Tibial nerve (tissue), 4 donors: Measurements from ENCODE around the gene MYRF. TPM values are rescaled to one million over a fixed set of nuclear protein-coding genes. Genes with fewer than 3 reads are reported as not detected.

Experiments
- DNase-seq, 2 donors: peaks; one replicate each; pipeline ENCODE4 v3.0.0-alpha.2; 2019; ENCODE audit warnings: low spot score in 2 of 2
- H3K27ac ChIP-seq, 4 donors: fragments of 200-600 bp; sonication (generic) in 3 of 4; one replicate each; pipeline ENCODE4 v1.5.1; 2017 to 2019; ENCODE audit warnings: mild to moderate bottlenecking in 1 of 4
- H3K27me3 ChIP-seq, 2 donors: fragments of 200-600 bp; sonication (generic) in 1 of 2; one replicate each; pipeline versions ENCODE4 v1.5.1 to v1.6.0; 2017 to 2019
- H3K36me3 ChIP-seq, 3 donors: fragments of 200-600 bp; sonication (generic); one replicate each; pipeline ENCODE4 v1.5.1; 2018 to 2019
- H3K4me1 ChIP-seq, 4 donors: fragments of 200-600 bp; sonication (generic) in 3 of 4; one replicate each; pipeline ENCODE4 v1.5.1; 2017 to 2019
- H3K4me3 ChIP-seq, 4 donors: fragments of 200-600 bp; sonication (generic) in 3 of 4; one replicate each; pipeline ENCODE4 v1.5.1; 2017 to 2019; ENCODE audit warnings: mild to moderate bottlenecking in 1 of 4, moderate library complexity in 1 of 4
- H3K9me3 ChIP-seq, 4 donors: fragments of 200-600 bp; sonication (generic) in 3 of 4; one replicate each; pipeline ENCODE4 v1.5.1; 2017 to 2019
- CTCF ChIP-seq, 5 experiments: fragments of 200-600 bp in 3 of 5; fragments of 450-650 bp in 2 of 5; sonication (generic) in 3 of 5; IDR thresholded peaks; one replicate each; pipeline ENCODE4 v1.5.1; 2016 to 2019; ENCODE audit warnings: antibody characterized with exemption in 5 of 5, mild to moderate bottlenecking in 3 of 5, moderate library complexity in 2 of 5
- EP300 ChIP-seq, 2 donors: sonication (generic); formaldehyde crosslinking; IDR thresholded peaks; one replicate each; pipeline ENCODE4 v1.6.1; 2017; ENCODE audit warnings: antibody characterized with exemption in 2 of 2, mild to moderate bottlenecking in 1 of 2
- POLR2A ChIP-seq, 2 donors: fragments of 450-650 bp; IDR thresholded peaks; one replicate each; pipeline ENCODE4 v1.6.1; 2017; ENCODE audit warnings: antibody characterized with exemption in 2 of 2, mild to moderate bottlenecking in 2 of 2, moderate library complexity in 2 of 2
- WGBS, 2 donors: methylation state at CpG; one replicate each; pipeline ENCODE4 v1.1.5; 2018; 5-methylcytosine and 5-hydroxymethylcytosine counted together
- total RNA-seq, 4 donors: library from RNA; depleted of rRNA; stranded (reverse); fragments of >200 nt; gene quantifications; one replicate each; pipeline ENCODE4 v1.1.0, GENCODE V29; 2016

The MYRF gene
- total RNA-seq, 4 donors from 2014 or later = 1.0 to 7.5 (median 2.1) TPM

DNA sequence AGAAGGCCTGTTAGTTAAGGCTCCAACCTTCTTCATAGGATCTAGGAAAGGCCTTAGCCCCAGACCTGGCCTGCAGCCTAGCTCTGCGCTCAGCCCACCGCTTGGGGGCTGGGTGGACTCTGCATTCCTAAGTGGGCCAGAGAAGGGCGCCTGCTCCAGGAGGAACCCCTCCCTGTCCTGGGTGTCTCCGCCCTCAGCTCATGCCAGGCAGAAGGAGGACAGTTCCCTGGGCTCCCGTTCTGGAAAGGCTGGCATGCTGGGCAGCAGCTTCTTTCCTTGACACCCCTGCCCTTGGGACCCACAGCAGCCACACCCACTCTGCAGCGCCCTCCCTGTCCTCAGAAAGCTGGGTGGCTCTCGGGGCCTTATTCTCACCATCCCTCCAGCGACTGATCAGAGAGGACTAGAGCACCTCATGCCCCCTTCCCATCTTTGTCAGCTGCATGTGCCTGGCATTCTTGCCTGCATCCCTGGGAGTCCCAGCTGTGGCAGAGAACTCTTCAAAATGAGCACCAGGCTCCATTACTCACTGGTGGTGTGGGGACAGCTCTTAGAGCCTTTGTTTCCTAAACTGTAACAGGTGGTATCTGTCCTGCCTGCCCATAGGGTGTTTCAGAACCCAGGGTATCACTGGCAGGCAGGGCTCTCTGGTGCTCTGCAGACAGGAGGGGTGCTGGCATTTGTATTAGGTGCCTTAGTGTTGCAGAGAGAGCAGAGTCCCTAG lies 20.3 kb upstream of the MYRF start:
- no peak for DNase-seq
- Histone ChIP-seq H3K4me3 (no peak overlapping the region), H3K4me1 (peaks cover 0 to 27% (median 5%) of the 10 kb centered on the region in 4 donors), H3K27ac (peak overlapping the region in 3 of 4 donors; percentile 34 to 76 (median 60)), H3K27me3 (no peaks in the 10 kb centered on the region), H3K36me3 (peaks cover 0 to 77% (median 0%) of the 10 kb centered on the region in 3 donors), H3K9me3 (no peaks in the 10 kb centered on the region)
- TF ChIP-seq CTCF (IDR thresholded peaks at IDR 0.05) (no peak), POLR2A (IDR thresholded peaks at IDR 0.05) (no peak), EP300 (IDR thresholded peaks at IDR 0.05) (no peak)
- WGBS, 2 donors = 52 to 67% methylated on average over 8 of the region's 8 CpGs

DNA sequence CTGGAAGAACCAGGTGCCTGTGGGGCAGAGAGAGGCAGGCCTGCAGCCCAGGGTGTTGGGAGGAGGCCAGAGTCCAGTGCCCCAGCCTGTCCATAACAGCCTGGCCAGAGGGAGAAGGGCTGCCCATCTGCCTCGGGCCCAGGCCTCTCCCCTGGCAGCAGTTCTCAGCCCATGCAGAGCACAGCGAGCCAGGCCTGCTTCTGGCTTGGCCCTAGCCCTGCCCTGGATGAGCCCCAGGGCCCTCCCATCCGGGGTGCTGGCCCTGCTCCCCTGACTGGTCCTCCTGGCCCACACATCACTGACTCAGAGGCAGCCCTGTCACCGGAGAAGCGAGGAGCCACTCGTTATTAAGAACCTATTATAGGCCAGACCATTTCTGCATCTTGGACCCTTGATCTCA lies 19.7 kb upstream of the MYRF start:
- H3K9me3 ChIP-seq = no peaks in the 10 kb centered on the region
- H3K27ac ChIP-seq = peak overlapping the region; percentile 34 to 76 (median 49)
- no peaks in the 10 kb centered on the region for H3K27me3 ChIP-seq
- H3K4me1 ChIP-seq = peaks cover 0 to 27% (median 5%) of the 10 kb centered on the region in 4 donors
- H3K4me3 ChIP-seq = no peak overlapping the region
- TF ChIP-seq POLR2A (IDR thresholded peaks at IDR 0.05) (no peak), CTCF (IDR thresholded peaks at IDR 0.05) (no peak)
- no peak for DNase-seq
- H3K36me3 ChIP-seq = peaks cover 0 to 77% (median 0%) of the 10 kb centered on the region in 3 donors
- whole genome bisulfite sequencing, 2 donors = 60 to 76% methylated on average over 3 to 6 of the region's 6 CpGs

DNA sequence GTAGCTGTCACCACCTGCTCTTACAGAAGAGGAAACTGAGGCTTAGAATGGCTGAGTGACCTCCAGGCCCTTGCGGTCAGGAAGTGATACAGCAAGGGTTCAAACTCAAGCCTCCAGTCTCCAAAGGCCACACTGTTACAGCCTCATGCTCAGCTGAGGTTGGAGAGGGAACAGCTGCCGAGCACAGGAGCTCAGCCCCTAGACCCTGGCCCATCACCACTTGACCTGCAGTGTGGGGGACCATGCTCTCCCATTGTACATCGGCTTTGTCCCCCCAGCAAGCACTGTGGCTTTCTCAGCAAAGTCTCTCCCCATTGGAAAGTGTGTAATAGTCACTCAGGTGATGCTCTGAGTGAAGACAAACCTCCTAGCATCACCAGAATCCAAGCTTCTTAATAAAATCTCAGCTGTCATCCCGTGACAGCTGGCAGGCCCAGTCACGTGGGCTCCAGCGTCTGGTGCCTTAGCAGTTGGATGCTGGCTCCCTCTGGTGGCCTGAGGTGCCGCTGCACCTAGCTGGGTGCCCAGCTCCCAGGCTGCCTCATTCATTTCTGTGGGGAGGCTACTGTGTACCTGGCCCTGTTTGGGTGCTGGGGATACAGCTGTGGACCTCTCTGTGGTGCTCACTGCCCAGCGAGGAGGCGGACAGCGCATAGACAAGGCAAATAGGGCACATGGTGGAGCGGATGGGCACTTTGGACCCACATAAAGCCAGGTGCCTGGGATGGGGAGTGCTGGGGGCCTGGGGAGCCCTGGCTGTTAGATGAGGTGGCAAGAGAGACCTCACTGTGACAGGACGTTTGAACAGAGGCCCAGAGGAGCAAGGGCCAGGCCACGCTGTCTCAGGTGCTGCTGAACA lies 19.1 kb upstream of the MYRF start:
- H3K27ac ChIP-seq = peak overlapping the region in 3 of 4 donors; percentile 47 to 76 (median 51)
- peak; percentile 83 to 90 for DNase-seq
- H3K4me3 ChIP-seq = no peak overlapping the region
- H3K27me3 ChIP-seq = no peaks in the 10 kb centered on the region
- peaks cover 0 to 77% (median 0%) of the 10 kb centered on the region in 3 donors for H3K36me3 ChIP-seq
- H3K4me1 ChIP-seq = peaks cover 0 to 27% (median 5%) of the 10 kb centered on the region in 4 donors
- TF ChIP-seq POLR2A (IDR thresholded peaks at IDR 0.05) (no peak), CTCF (IDR thresholded peaks at IDR 0.05) (peak; percentile 97 to 99 (median 98)), EP300 (IDR thresholded peaks at IDR 0.05) (peak in 1 of 2 donors; percentile 71)
- 29 to 32% methylated on average over 11 to 13 of the region's 13 CpGs for WGBS, 2 donors
- no peaks in the 10 kb centered on the region for H3K9me3 ChIP-seq

DNA sequence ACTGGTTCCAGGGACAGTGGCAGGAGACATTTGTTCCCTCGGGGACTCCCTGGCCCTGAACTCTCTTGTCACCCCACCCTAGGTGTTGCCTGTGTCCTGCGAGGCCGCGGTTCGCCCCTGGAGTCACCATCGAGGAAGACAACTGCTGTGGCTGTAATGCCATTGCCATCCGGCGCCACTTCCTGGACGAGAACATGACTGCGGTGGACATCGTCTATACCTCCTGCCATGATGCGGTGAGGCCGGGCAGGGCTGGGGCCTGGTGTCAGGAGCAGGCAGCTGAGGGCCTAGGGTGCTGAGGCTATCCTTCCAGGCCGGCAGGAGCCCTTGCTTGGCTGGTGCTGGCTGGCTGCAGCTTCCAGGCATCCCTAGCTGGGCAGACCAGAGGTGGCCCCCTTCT lies 17.7 kb upstream of the MYRF start:
- WGBS, 2 donors = 92% methylated on average over 13 to 14 of the region's 14 CpGs
- no peaks in the 10 kb centered on the region for H3K9me3 ChIP-seq
- no peak for DNase-seq
- H3K4me1 ChIP-seq = peaks cover 0 to 27% (median 5%) of the 10 kb centered on the region in 4 donors
- H3K4me3 ChIP-seq = no peak overlapping the region
- H3K36me3 ChIP-seq = peaks cover 0 to 77% (median 0%) of the 10 kb centered on the region in 3 donors
- no peak overlapping the region for H3K27ac ChIP-seq
- TF ChIP-seq EP300 (IDR thresholded peaks at IDR 0.05) (no peak), CTCF (IDR thresholded peaks at IDR 0.05) (no peak), POLR2A (IDR thresholded peaks at IDR 0.05) (no peak)
- H3K27me3 ChIP-seq = no peaks in the 10 kb centered on the region
